GM18907 (cell line): ENCODE results near the gene MRPL54.

Experiments
- ATAC-seq: cut with Tn5 transposase; IDR thresholded peaks from one replicate; pipeline ENCODE4 v1.9.1; 2021; ENCODE audit warnings: mild to moderate bottlenecking, moderate library complexity; ENCODE audit not compliant: unreplicated experiment

The MRPL54 gene

DNA sequence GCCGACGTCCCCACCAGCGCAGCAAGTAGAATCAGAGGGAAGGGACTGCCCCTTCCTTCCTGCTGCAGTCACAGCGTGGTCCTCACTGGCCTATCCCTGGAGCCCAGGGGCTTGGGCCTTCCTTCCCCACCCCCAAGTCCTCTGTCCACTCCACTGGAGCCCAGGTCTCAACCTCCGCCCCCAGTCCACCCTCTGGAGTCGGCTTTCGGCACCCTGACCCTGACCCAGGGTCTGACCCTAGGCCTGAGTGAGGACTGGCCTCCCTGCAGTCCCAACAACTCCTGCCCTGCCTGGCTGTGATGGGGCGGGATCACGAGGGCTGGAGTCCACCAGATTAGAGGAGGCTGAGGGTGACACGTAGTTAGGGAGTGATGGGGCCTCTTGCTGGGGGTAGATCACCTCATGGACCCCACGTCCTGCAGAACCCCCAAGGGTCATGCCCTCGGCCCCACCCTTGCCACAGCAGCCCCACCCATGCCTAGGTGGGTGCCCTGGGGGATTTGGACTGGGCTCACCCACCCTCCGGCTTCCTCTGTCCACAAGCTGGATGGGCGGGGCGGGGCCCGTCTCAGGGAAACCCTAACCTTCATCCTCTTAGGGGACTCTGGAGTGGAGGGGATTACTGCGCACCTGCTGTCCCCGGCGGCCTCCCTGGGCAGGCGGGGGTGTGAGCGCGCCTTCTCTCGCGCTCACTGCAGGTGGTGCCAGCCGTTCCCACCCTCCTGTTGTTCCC lies 5.7 kb downstream of the MRPL54 start:
- no peak for ATAC-seq

DNA sequence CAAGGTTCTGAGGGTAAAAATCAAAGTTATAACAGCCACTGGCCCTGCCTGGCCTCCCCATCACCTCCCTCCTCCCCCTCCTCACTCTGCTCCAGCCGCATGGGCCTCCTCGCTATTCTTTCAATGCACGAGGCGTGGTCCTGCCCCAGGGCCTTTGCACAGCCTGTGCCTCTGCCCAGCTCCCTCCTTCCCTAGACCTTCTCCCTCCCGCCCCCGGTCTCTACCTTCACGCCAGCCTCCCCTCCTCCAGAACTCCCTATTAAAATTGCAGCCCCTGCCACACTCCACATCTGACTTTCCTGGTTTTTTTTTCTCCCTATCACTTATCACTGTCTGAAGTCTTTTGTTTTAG lies 6.2 kb downstream of the MRPL54 start:
- ATAC-seq, result no peak

DNA sequence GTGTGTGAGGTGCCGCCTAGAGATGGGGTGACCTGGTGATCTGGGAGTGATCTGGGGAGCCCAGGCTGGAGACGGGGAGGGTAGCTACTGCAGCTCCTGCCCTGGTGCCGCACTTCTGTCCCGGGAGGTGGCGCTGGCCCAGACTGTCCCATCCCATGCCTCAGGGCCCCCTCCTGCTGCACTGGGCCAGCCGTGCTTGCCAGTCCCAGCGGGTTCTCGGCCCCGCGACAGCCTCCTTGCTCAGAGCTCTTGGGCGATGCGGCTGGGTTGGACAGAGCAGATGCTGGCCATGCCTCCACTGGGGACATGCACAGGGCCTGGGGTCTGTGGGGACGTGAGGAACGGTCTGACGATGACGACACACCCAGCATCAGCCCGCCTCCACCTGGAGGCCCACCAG lies 7.0 kb downstream of the MRPL54 start:
- ATAC-seq, result no peak

DNA sequence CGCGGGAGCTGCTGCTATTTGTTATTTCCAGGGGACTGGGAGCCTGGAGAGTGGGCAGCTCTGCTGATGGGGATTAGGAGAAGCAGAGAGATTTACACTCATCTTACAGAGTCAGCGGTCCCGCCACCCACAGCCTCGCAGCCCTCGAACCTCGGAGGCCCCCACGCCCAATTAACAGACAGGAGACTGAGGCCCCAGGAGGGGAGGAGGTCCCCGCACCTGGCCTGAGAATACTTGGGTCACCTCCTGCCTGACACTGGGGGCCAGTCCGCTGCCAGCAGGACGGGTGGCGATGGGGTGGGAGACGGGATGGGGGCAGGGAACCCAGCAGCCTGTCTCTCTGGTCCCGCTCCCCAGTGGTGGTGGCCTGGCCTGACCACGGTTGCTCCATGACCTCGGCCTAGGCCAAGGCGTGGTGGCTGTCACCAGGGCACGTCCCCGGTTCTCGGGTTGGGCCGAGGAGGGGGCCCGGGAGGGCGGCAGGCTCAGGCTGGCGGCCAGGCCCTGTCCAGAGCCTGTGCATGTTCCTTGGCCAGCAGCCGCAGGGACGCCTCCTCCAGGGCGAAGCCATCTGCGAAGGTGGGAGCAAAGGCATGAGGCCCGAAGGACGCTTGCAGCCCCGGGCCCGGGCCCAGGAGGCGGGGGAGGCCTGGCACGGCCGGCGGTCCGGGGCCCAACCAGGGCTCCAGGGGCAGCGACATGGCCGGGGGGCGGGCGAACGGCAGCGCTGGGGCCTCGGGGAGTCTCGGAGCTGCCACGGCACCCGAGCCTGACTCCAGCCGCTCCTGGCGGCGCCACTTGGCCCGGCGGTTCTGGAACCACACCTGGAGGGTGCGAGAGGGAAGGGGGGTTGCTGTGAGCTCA lies 7.9 kb downstream of the MRPL54 start:
- no peak for ATAC-seq

DNA sequence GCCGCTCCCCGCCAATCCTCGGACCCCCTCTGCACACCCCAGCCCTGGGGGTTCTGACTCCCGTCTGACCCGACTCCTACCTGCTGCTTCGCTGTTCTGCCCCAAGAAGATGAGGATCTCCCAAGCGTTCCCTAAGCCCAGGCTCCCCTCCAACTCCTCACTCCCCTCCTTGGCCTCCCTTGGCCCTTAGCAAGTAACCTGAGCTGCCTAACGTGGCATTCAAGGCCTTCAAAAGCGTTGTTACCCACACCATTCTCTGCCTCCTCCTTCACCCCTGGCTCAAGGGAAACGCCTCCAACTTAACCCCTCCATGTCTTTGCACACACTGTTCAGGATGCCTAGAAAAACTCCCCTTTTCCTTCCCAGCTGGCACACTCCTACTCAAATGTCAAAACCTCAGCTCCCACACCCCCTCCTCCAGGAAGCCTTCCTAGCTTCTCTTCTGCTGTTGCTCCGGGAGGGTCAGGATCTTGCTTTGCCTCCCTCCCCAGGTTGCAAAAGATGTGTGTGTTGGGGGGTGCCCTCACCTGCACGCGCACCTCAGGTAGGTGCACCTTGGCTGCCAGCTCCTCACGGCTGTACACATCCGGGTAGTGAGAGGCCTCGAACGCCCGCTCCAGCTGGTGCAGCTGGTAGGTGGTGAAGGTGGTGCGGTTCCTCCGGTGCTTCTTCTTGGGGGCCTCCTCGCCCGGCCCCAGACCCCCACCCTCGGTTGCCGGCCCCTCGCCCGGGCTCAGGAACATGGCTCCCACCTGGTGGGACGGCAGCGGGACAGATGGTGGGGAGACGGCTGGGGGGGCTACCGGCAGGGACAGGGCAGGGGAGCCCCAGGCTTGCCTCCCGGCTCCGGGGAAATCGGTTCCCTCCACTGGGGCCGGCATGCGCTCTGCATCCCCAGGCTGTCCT lies 8.8 kb downstream of the MRPL54 start:
- no peak for ATAC-seq

DNA sequence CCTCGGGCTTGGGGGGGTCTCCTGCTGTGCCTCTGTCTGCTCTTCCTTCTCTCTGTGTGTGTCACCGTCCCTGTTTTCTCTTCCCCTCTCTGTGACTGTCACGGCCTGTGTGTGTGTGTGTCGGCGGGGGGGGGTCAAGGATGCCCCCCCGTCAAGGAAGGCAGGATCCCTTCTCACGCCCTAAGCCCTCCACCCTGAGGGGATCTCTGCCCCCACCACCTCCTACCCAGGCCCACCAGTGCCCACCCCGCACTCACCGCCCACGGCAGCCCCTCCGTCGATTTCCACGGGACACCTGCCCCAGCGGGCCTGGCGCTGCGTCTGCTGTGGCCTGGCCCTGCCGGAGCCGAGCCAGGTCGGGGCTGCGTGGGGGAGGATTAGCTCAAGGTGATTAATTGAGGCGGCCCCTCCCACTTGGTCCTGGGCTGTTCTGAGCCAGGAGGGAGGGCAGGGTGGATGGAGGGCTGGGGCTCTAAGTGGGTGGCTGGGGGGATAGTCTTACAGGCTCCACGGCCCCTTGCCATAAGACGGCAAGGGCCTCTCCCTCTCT lies 9.5 kb downstream of the MRPL54 start, which contains the start of gene RAX2:
Gene RAX2 (minus strand): TSS at position 323 of the 550 bp plus-strand sequence. CDS start 486 bp downstream, outside the sequence.
- no peak for ATAC-seq

DNA sequence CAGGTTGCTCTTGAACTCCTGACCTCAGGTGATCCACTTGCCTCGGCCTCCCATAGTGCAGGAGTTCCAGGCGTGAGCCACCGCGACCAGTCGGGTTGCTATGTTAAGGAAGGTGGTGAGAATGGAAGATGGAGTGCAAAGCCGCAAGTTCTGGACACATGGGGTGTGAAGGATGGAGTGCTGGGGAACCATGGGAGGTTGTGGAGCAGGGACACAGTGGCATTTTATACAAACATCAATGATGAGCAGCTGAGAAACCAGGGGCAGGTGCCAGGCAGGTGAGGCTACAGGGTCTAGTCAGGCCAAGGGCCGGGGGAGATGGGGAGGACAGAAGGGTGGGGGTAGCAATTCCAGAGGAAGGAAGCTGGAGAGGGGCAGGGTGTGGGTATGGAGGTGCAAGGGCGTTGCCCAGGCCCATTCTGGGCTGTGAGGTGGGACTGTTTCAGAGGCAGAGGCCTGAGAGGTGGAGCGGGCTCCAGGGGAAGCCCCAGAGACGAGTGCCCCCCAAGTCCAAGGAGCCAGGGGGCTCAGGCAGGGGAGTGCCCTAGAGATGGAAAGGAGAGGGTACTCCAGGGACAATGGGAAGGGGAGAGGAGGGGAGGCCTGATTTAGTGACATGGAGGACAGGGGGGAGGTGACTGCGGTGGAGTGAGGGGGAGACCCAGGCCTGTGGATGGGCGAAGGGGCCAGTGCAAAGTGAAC lies 11.5 kb downstream of the MRPL54 start:
- no peak for ATAC-seq

DNA sequence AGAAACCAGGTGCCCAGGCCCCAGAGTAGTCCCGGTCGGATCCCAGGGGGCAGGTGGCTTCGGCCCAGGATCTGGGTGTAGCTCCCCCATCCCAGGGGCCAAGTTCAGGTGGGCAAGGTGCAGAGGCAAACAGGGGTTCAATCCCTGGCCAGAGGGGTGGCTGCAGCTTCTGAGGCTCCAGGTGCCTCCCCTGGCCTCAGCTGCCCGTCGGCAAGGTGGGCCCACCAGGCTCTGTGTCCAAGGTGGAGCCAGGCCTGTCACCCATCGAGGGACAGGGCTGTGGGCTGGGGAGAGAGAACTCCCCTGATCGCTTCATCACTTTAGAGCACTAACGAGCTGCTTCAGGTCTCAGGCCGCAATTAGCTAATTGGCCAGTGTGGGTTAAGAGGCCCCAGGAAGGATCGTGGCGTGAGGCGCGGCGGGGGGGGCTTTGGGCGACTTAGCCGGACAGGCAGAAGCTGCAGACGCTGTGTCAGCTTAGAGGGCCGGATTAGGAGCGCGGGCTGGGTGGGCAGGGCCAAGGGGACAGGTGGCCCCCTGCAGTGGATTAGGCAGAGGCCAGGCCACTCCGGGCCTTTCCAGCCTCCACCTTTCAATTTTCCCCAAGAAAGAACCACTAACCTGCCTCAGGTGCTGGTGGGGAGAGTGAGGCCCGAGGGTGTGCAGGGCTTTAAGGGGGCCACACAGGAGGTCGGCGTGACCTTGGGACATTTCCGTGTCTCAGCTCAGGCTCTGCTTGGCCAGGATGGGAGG lies 12.3 kb downstream of the MRPL54 start:
- ATAC-seq, result no peak

DNA sequence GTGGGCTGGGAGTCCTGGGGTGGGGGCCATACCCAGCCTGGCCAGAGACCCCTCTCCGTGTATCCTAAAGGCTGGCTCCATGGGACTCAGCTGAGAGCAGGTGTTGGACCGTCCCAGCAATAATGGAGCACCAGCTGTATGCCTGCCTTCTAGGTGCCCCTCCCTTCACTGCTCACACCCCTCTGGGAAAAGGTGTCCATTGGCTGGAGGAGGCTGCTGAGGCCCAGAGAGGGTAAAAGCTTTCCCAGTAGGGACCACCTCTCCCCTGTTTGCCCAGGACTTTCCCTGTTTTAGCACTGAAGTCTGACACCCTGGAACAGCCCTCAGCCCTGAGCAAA lies 12.9 kb downstream of the MRPL54 start:
- no peak for ATAC-seq

DNA sequence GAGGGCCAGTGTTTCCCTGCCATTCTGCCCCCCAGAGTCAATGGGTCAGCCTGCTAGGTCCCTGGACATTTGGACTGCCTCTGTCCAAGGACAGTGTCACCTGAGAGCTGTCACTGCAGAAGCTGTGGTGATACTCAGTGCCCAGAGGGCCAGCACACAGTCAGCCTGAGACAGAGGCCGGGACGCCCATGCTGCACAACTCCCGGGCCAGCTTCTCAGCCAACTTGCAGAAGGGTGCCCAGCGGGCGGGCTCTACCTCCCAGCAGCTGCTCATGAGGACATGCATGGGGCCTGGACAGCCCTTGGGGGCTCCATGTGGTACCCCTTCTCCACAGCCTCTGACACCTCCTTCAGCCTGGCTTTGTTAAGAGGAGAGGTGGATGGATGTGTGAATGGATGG lies 13.3 kb downstream of the MRPL54 start:
- ATAC-seq, result no peak

DNA sequence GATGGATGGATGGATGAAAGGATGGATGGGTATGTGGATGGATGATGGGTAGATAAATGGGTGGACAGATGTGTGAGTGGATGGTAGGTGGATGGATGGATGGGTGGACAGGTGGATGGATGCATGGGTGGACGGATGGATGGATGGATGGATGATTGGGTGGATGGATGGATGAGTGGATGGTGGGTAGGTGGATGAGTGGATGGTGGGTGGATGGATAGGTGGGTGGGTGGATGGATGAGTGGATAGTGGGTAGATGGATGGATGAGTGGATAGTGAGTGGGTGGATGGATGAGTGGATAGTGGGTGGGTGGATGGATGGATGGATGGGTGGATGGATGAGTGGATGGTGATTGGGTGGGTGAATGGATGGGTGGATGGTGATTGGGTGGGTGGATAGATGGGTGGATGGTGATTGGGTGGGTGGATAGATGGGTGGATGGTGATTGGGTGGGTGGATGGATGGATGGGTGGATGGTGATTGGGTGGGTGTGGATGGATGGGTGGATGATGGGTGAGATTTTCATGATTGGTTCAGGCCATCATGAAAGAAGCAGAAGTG lies 14.1 kb downstream of the MRPL54 start:
- no peak for ATAC-seq

DNA sequence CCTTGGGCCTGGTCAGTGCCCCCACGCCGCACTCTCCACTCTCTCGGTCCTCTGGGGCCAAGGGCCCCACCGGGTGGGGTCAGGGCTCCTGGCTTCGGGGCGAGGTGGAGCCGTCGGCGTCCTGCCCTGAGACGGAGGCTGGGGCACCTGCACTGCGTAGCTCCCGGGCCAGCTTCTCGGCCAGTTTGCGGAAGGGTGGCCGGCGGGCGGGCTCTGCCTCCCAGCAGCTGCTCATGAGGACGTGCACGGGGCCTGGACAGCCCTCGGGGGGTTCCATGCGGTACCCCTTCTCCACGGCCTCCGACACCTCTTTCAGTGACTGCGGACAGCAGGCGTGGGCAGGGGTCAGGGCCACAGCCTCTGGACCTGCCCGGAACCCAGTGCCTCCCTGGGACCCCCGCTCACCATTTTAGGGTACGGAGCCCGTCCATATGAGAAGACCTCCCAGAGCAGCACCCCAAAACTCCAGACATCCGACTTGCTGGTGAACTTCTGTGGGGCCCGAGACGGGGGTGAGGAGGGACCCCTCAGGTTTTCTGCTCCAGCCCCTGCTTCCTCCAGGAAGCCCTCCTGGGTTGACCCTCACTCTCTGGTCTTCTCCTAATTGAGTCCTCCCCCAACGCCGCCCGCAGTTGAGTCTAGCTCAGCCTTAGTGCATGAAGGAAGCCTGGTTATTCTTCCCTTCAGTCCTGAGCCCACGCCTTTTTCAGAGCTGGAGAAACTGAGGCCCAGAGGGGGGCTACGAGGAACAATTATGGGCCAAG lies 15.8 kb downstream of the MRPL54 start:
- no peak for ATAC-seq

DNA sequence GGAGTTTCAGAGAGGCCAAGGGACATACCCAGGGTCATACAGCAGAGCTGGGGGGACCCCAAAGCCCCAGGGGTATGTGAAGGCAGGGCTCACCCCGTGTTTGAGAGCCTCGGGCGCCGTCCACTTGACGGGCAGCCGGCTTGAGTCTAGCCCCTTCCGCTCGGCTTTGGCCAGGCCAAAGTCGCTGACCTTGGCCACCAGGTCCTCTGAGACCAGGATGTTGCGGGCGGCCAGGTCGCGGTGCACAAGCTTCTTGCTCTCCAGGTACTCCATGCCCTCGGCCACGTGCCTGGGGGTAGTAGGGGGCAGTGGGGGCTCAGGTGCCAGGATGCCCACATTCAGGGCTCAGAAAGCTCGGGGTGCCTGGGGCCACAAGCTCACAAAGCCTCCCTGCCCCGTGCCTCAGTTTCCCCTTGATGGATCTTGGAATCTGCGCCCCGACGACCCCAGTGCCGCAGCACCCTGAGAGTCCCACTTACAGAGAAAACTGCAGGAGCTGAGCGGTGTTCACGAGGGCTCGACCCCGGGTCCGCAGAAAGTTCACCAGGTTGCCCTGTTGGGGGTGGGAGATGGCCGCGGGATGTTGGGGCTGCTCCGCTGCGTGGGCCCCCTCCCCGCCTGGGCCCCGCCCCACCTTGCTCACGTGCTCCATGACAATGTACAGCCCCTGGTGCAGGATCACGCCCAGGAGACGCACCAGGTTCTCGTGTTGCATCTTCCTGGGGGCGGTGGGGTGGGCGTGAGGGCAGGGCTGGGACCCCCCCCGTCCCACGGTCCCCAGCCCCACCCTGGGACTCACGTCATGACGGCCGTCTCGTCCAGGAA lies 16.6 kb downstream of the MRPL54 start:
- no peak for ATAC-seq

DNA sequence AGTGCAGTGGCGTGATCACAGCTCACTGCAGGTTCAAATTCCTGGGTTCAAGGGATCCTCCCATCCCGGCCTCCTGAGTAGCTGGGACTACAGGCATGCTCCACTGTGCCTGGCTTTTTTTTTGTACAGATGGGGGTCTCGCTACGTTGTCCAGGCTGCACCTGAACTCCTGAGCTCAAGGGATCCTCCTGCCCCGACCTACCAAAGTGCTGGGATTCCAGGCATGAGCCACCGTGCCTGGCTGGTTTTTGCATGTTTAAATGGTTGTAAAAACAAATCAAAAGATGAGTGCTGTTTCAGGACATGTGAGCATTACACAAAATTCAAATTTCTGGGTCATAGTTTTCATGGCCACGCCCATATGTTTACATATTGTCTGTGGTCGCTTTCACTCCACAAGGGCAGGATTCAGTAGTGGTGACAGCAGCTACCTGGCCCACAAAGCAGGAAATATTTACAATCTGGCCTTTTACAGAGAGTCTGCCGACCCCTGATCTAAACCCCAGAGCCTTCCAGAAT lies 18.4 kb downstream of the MRPL54 start:
- ATAC-seq, result no peak

DNA sequence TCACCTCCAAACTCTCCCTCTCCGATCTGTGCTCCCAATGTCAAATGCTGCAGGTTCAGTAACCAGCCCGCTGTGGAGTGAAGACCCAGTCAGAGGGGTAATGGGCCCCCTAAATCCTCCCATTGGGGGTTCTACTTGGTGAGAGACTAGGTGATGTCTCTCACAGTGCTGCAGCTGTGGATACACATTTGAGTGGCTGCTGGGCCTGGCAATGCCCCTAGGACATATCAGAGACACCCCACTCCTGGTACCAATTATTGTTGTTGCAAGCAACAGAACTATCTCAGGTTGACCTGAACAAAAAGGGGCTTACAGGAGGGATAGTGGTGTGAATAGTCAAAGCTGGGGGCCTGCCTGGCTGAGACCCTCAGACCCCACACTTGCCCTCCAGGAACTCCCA lies 19.1 kb downstream of the MRPL54 start:
- ATAC-seq, result no peak

DNA sequence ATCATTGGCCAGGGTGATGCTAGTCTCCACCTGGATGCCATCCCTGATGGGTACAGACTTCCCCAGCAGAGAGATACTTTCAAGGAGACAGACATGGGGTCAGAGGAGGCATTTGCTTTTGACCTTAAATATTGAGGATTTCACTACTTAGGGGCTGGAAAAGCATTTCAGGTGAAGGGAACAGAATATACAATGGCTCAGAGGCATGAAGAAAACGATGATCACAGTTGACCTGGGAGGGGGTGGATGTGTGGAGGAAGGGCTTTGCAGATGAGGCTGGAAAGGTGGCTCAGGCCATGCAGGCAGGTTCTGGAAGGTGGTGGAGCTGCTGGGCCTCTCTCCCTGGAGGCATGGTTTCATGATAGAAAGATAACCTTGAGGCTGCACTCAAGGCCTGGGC lies 19.8 kb downstream of the MRPL54 start:
- no peak for ATAC-seq

DNA sequence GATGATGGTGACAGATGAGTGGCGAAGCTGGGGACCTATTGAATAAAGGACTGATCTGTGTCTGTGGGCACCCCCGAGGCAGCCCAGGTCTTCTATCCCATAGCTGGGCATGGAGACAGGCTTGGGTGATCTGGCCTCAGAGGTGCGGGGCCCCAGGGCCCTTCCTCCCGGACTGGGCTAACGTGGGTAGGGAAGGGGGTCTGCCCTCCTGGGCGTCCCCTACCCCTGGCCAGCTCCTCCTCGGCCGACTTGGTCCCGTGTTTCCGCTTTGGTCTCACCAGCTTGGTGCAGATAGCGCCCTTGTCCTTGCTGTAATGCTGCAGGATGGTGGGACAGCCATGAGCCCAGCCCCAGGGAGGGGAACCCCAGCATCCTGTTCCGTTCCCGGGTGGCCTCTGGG lies 20.4 kb downstream of the MRPL54 start:
- no peak for ATAC-seq
